ENCODE data around the gene TCFL5.

The TCFL5 gene

GRCh38 chr20:62893700-62894099 lies 32.1 kb upstream of the TCFL5 start:
- Histone ChIP-seq H3K4me3 (ENCODE audit: low read length, poor library complexity, severe bottlenecking) (no peak overlapping the region), H3K9ac (ENCODE audit: low read depth, low read length, poor library complexity, severe bottlenecking) (no peak overlapping the region), H3K9me3 (ENCODE audit: insufficient read depth, low read depth, low read length) (no peaks in the 10 kb centered on the region), H3K4me2 (ENCODE audit: low read depth, low read length, poor library complexity, severe bottlenecking) (no peak overlapping the region), H3K36me3 (ENCODE audit: insufficient read depth, low read length) (peaks cover 74% of the 10 kb centered on the region; the same call in 1 of the 2 replicates), H4K20me1 (ENCODE audit: insufficient read depth, low read length, poor library complexity, severe bottlenecking) (no peaks in the 10 kb centered on the region), H3F3A (ENCODE audit: low read depth) (no peaks in the 10 kb centered on the region), H2AFZ (ENCODE audit: low read length) (no peak overlapping the region), H3K27me3 (ENCODE audit: insufficient read depth, low read length, poor library complexity, severe bottlenecking) (no peaks in the 10 kb centered on the region), H3K4me1 (ENCODE audit: insufficient read depth, low read length, poor library complexity, severe bottlenecking) (no peaks in the 10 kb centered on the region), H3K9me2 (replicated peaks; ENCODE audit: low read depth, low read length) (no peaks in the 10 kb centered on the region), H3K79me2 (ENCODE audit: insufficient read depth, low read length) (no peaks in the 10 kb centered on the region)
- no peak for TF ChIP-seq EZH2phosphoT487 (IDR thresholded peaks at IDR 0.05; ENCODE audit: borderline replicate concordance)
- TF ChIP-seq, protein P1, sequence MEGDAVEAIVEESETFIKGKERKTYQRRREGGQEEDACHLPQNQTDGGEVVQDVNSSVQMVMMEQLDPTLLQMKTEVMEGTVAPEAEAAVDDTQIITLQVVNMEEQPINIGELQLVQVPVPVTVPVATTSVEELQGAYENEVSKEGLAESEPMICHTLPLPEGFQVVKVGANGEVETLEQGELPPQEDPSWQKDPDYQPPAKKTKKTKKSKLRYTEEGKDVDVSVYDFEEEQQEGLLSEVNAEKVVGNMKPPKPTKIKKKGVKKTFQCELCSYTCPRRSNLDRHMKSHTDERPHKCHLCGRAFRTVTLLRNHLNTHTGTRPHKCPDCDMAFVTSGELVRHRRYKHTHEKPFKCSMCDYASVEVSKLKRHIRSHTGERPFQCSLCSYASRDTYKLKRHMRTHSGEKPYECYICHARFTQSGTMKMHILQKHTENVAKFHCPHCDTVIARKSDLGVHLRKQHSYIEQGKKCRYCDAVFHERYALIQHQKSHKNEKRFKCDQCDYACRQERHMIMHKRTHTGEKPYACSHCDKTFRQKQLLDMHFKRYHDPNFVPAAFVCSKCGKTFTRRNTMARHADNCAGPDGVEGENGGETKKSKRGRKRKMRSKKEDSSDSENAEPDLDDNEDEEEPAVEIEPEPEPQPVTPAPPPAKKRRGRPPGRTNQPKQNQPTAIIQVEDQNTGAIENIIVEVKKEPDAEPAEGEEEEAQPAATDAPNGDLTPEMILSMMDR (conservative IDR thresholded peaks at IDR 0.05; ENCODE audit: low read length): peak; percentile 18; the same call in 1 of the 2 replicates

- Histone ChIP-seq H3K36me3 (ENCODE audit: insufficient read depth, low read length) (peaks cover 84% of the 10 kb centered on the region; the same call in 1 of the 2 replicates), H3K27me3 (ENCODE audit: insufficient read depth, low read length, poor library complexity, severe bottlenecking) (no peaks in the 10 kb centered on the region)
- TF ChIP-seq, protein P1 (conservative IDR thresholded peaks at IDR 0.05; ENCODE audit: low read length): no peak
- no peak for TF ChIP-seq EZH2phosphoT487 (IDR thresholded peaks at IDR 0.05; ENCODE audit: borderline replicate concordance)
These were observed 31.0 kb upstream of the TCFL5 start for GRCh38 chr20:62892348-62893304.

DNA sequence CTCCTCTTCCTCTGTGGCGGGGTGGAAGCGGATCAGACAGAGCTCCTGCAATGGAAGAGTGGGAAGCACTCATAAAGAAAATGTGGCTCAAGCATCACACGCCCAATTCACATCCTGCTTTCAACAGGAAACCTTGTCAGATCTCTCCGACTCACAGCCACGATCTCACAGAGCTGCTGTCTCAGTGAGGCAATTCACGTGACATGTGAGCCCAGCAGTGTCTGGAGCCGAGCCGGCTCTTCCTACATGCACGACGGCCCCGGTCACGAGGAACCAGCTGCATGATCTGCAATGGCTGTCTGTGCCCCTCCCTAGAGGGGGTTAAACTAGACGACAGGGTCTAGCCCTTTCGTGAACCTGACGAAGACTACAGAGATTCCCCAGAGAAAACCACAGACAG lies 29.5 kb upstream of the TCFL5 start:
- no peak for TF ChIP-seq EZH2phosphoT487 (IDR thresholded peaks at IDR 0.05; ENCODE audit: borderline replicate concordance)
- TF ChIP-seq, protein P1 (conservative IDR thresholded peaks at IDR 0.05; ENCODE audit: low read length): no peak
- Histone ChIP-seq H3K9ac (ENCODE audit: low read depth, low read length, poor library complexity, severe bottlenecking) (no peak overlapping the region), H3K36me3 (ENCODE audit: insufficient read depth, low read length) (peaks cover 80% of the 10 kb centered on the region; the same call in 1 of the 2 replicates), H3K9me3 (ENCODE audit: insufficient read depth, low read depth, low read length) (no peaks in the 10 kb centered on the region), H3K4me3 (ENCODE audit: low read length, poor library complexity, severe bottlenecking) (no peak overlapping the region), H3K27me3 (ENCODE audit: insufficient read depth, low read length, poor library complexity, severe bottlenecking) (no peaks in the 10 kb centered on the region), H4K20me1 (ENCODE audit: insufficient read depth, low read length, poor library complexity, severe bottlenecking) (no peaks in the 10 kb centered on the region), H2AFZ (ENCODE audit: low read length) (no peak overlapping the region), H3F3A (ENCODE audit: low read depth) (no peaks in the 10 kb centered on the region), H3K4me1 (ENCODE audit: insufficient read depth, low read length, poor library complexity, severe bottlenecking) (no peaks in the 10 kb centered on the region), H3K79me2 (ENCODE audit: insufficient read depth, low read length) (no peaks in the 10 kb centered on the region), H3K4me2 (ENCODE audit: low read depth, low read length, poor library complexity, severe bottlenecking) (no peak overlapping the region), H3K9me2 (replicated peaks; ENCODE audit: low read depth, low read length) (no peaks in the 10 kb centered on the region)

More at GRCh38 chr20:62892348-62893304, 31.0 kb upstream of the TCFL5 start:
- Histone ChIP-seq H3K4me2 (ENCODE audit: low read depth, low read length, poor library complexity, severe bottlenecking) (no peak overlapping the region), H3K4me1 (ENCODE audit: insufficient read depth, low read length, poor library complexity, severe bottlenecking) (no peaks in the 10 kb centered on the region), H3K4me3 (ENCODE audit: low read length, poor library complexity, severe bottlenecking) (no peak overlapping the region), H2AFZ (ENCODE audit: low read length) (no peak overlapping the region), H4K20me1 (ENCODE audit: insufficient read depth, low read length, poor library complexity, severe bottlenecking) (no peaks in the 10 kb centered on the region), H3F3A (ENCODE audit: low read depth) (no peaks in the 10 kb centered on the region), H3K9me2 (replicated peaks; ENCODE audit: low read depth, low read length) (no peaks in the 10 kb centered on the region), H3K9me3 (ENCODE audit: insufficient read depth, low read depth, low read length) (no peaks in the 10 kb centered on the region), H3K79me2 (ENCODE audit: insufficient read depth, low read length) (no peaks in the 10 kb centered on the region), H3K9ac (ENCODE audit: low read depth, low read length, poor library complexity, severe bottlenecking) (no peak overlapping the region)
